Retinal pigment epithelial cell (primary cell): ENCODE results near the gene BTBD2.

Source experiments
- DNase-seq: peaks from one replicate; pipeline ENCODE4 v3.0.0-alpha.2; 2010; ENCODE audit warnings: low read depth
- H3K4me3 ChIP-seq: 2 replicates; pipeline ENCODE4 v1.5.1; 2011; ENCODE audit warnings: mild to moderate bottlenecking, low read length, control low read depth, moderate library complexity
- CTCF ChIP-seq: conservative IDR thresholded peaks from 2 replicates; pipeline ENCODE4 v1.5.1; 2011; ENCODE audit warnings: low read depth, low read length, control low read depth, inconsistent platforms

BTBD2 gene

GRCh38 chr19:1947651-1948209 is 67.8 kb downstream of the BTBD2 start:
- no peak for TF ChIP-seq CTCF
- no peak overlapping the region for H3K4me3 ChIP-seq
- DNase-seq: no peak

GRCh38 chr19:1945899-1946298 is 69.6 kb downstream of the BTBD2 start:
- TF ChIP-seq CTCF: peak; percentile 75
- no peak for DNase-seq
- H3K4me3 ChIP-seq: no peak overlapping the region

- no peak overlapping the region for H3K4me3 ChIP-seq
- DNase-seq: no peak
- TF ChIP-seq CTCF: no peak
These were observed 70.5 kb downstream of the BTBD2 start for GRCh38 chr19:1944916-1945561.

GRCh38 chr19:1944088-1944915 is 71.2 kb downstream of the BTBD2 start:
- no peak for TF ChIP-seq CTCF
- H3K4me3 ChIP-seq: no peak overlapping the region
- no peak for DNase-seq

- no peak for DNase-seq
- H3K4me3 ChIP-seq: no peak overlapping the region
- no peak for TF ChIP-seq CTCF
These were observed 71.8 kb downstream of the BTBD2 start for GRCh38 chr19:1943661-1944087.

- H3K4me3 ChIP-seq: peak overlapping the region; percentile 79
- TF ChIP-seq CTCF: no peak
- no peak for DNase-seq
These were observed 72.5 kb downstream of the BTBD2 start for GRCh38 chr19:1942934-1943555.
